H9 (cell line): Measurements from ENCODE around the gene PTPRN2. TPM values are rescaled to one million over a fixed set of nuclear protein-coding genes. Genes with fewer than 3 reads are reported as not detected.

ENCODE experiments used
- DNase-seq: peaks from one replicate; pipeline ENCODE4 v3.0.0-alpha.2; 2017
- H2AFZ ChIP-seq: one replicate; pipeline ENCODE4 v1.6.1; 2013; ENCODE audit warnings: mild to moderate bottlenecking, low read length, control low read depth, moderate library complexity
- H2AK5ac ChIP-seq: 2 replicates; pipeline ENCODE4 v1.6.1; 2013; ENCODE audit warnings: low read length, control low read depth, mixed read lengths; ENCODE audit not compliant: insufficient read length
- H2BK120ac ChIP-seq: one replicate; pipeline ENCODE4 v1.6.1; 2013; ENCODE audit warnings: low read depth, mild to moderate bottlenecking, low read length, control low read depth, inconsistent platforms; ENCODE audit not compliant: poor library complexity, severe bottlenecking
- H2BK12ac ChIP-seq: 2 replicates; pipeline ENCODE4 v1.6.1; 2013; ENCODE audit warnings: low read length, control low read depth, mixed read lengths, low read depth; ENCODE audit not compliant: insufficient read length
- H2BK15ac ChIP-seq: 2 replicates; pipeline ENCODE4 v1.6.1; 2013; ENCODE audit warnings: low read depth, low read length, control low read depth
- H2BK20ac ChIP-seq: one replicate; pipeline ENCODE4 v1.6.1; 2013; ENCODE audit warnings: low read depth, mild to moderate bottlenecking, low read length, control low read depth, inconsistent platforms; ENCODE audit not compliant: poor library complexity, severe bottlenecking
- H2BK5ac ChIP-seq: 2 replicates; pipeline ENCODE4 v1.6.1; 2013; ENCODE audit warnings: low read length, control low read depth, mixed read lengths; ENCODE audit not compliant: insufficient read length
- H3K14ac ChIP-seq: 2 replicates; pipeline ENCODE4 v1.6.1; 2013; ENCODE audit warnings: low read length, control low read depth; ENCODE audit not compliant: insufficient read depth
- H3K18ac ChIP-seq: 2 replicates; pipeline ENCODE4 v1.6.1; 2013; ENCODE audit warnings: low read depth, mild to moderate bottlenecking, mixed read lengths, low read length, control low read depth; ENCODE audit not compliant: insufficient read length
- H3K23ac ChIP-seq: 2 replicates; pipeline ENCODE4 v1.6.1; 2013; ENCODE audit warnings: low read length, control low read depth, mixed read lengths, low read depth; ENCODE audit not compliant: insufficient read length
- H3K23me2 ChIP-seq: 2 replicates; pipeline ENCODE4 v1.6.1; 2013; ENCODE audit warnings: low read depth, mild to moderate bottlenecking, mixed read lengths, low read length, control low read depth; ENCODE audit not compliant: insufficient read length, poor library complexity, severe bottlenecking
- H3K27ac ChIP-seq: 2 replicates; pipeline ENCODE4 v1.5.1; 2013; ENCODE audit warnings: low read length, control low read depth, mixed read lengths, low read depth; ENCODE audit not compliant: insufficient read length
- H3K27me3 ChIP-seq: 2 replicates; pipeline ENCODE4 v1.6.1; 2013; ENCODE audit warnings: low read length, control low read depth, inconsistent platforms; ENCODE audit not compliant: insufficient read depth
- H3K4ac ChIP-seq: 2 replicates; pipeline ENCODE4 v1.6.1; 2013; ENCODE audit warnings: low read depth, mild to moderate bottlenecking, control low read depth, inconsistent platforms, low read length, moderate library complexity
- H3K4me1 ChIP-seq: 2 replicates; pipeline ENCODE4 v1.6.1; 2013; ENCODE audit warnings: low read length, control low read depth, inconsistent platforms; ENCODE audit not compliant: insufficient read depth
- H3K4me2 ChIP-seq: 2 replicates; pipeline ENCODE4 v1.6.1; 2013; ENCODE audit warnings: low read length, control low read depth, mixed read lengths; ENCODE audit not compliant: insufficient read length, insufficient read depth
- H3K56ac ChIP-seq: 2 replicates; pipeline ENCODE4 v1.6.1; 2013; ENCODE audit warnings: low read depth, mild to moderate bottlenecking, mixed read lengths, low read length, control low read depth; ENCODE audit not compliant: insufficient read length
- H3K79me1 ChIP-seq: 2 replicates; pipeline ENCODE4 v1.6.1; 2013; ENCODE audit warnings: low read depth, mild to moderate bottlenecking, moderate library complexity, low read length, control low read depth, inconsistent platforms; ENCODE audit not compliant: insufficient read depth, poor library complexity, severe bottlenecking
- H3K79me2 ChIP-seq: 2 replicates; pipeline ENCODE4 v1.6.1; 2013; ENCODE audit warnings: low read length, control low read depth, inconsistent platforms; ENCODE audit not compliant: insufficient read depth
- H3K9ac ChIP-seq: 2 replicates; pipeline ENCODE4 v1.6.1; 2013; ENCODE audit warnings: low read length, control low read depth, mixed read lengths; ENCODE audit not compliant: insufficient read length; ENCODE audit errors: extremely low read depth
- H3K9me3 ChIP-seq: one replicate; pipeline ENCODE4 v1.6.1; 2013; ENCODE audit warnings: low read depth, low read length, inconsistent platforms; ENCODE audit not compliant: control insufficient read depth
- H3T11ph ChIP-seq: one replicate; pipeline ENCODE4 v1.6.1; 2013; ENCODE audit warnings: mild to moderate bottlenecking, low read length, control low read depth, inconsistent platforms
- H4K20me1 ChIP-seq: one replicate; pipeline ENCODE4 v1.6.1; 2013; ENCODE audit not compliant: control insufficient read depth, insufficient read length, insufficient read depth
- H4K5ac ChIP-seq: 2 replicates; pipeline ENCODE4 v1.6.1; 2013; ENCODE audit warnings: low read depth, mild to moderate bottlenecking, mixed read lengths, low read length, control low read depth; ENCODE audit not compliant: insufficient read length
- H4K8ac ChIP-seq: replicated peaks from 2 replicates; pipeline ENCODE4 v1.6.1; 2013; ENCODE audit warnings: low read length, control low read depth, mixed read lengths, low read depth; ENCODE audit not compliant: insufficient read length
- H4K91ac ChIP-seq: 2 replicates; pipeline ENCODE4 v1.6.1; 2013; ENCODE audit warnings: low read depth, mild to moderate bottlenecking, moderate library complexity, mixed read lengths, low read length, control low read depth; ENCODE audit not compliant: insufficient read length
- H3K27ac Mint-ChIP-seq, 3 experiments: 2 replicates in 2 of 3; 3 replicates in 1 of 3; pipeline ENCODE4 v1.8.0; 2020 to 2021; ENCODE audit warnings: mixed read lengths in 3 of 3, mild to moderate bottlenecking in 1 of 3, moderate library complexity in 1 of 3
- H3K27me3 Mint-ChIP-seq: 2 replicates; pipeline ENCODE4 v1.8.0; 2021; ENCODE audit warnings: low read depth, mild to moderate bottlenecking, moderate library complexity, mixed read lengths
- H3K36me3 Mint-ChIP-seq, 3 experiments: 2 replicates in 2 of 3; 3 replicates in 1 of 3; pipeline ENCODE4 v1.8.0; 2020 to 2021; ENCODE audit warnings: low read depth in 3 of 3, mixed read lengths in 3 of 3; ENCODE audit not compliant: insufficient read depth in 1 of 3
- H3K4me1 Mint-ChIP-seq, 2 experiments: 2 replicates each; pipeline ENCODE4 v1.8.0; 2020; ENCODE audit warnings: mixed read lengths in 2 of 2
- H3K4me3 Mint-ChIP-seq, 2 experiments: 2 replicates in 1 of 2; 3 replicates in 1 of 2; pipeline ENCODE4 v1.8.0; 2020 to 2021; ENCODE audit warnings: mild to moderate bottlenecking in 2 of 2, mixed read lengths in 2 of 2, moderate library complexity in 1 of 2
- H3K9me3 Mint-ChIP-seq, 2 experiments: 2 replicates in 1 of 2; 3 replicates in 1 of 2; pipeline ENCODE4 v1.8.0; 2020; ENCODE audit warnings: mild to moderate bottlenecking in 2 of 2, mixed read lengths in 2 of 2, moderate library complexity in 1 of 2
- CTCF ChIP-seq: fragments of 200-600 bp; sonication (generic); conservative IDR thresholded peaks from 3 replicates; pipeline ENCODE4 v1.8.0; 2021; ENCODE audit warnings: antibody characterized with exemption, mild to moderate bottlenecking
- WGBS: extraction: QIAGEN DNeasy Blood & Tissue Kit; methylation state at CpG from one replicate; pipeline ENCODE4 v1.1.7; 2013; ENCODE audit warnings: missing lambda C conversion rate, low lambda C conversion rate, mixed read lengths; ENCODE audit not compliant: insufficient read length; ENCODE audit errors: extremely low coverage; 5-methylcytosine and 5-hydroxymethylcytosine counted together
- total RNA-seq: library from RNA; stranded (reverse); gene quantifications from 2 replicates; pipeline ENCODE4 v1.2.1, GENCODE V29; 2021

PTPRN2 gene
- total RNA-seq, 1 experiment from 2014 or later = 5.2 TPM

GRCh38 chr7:158237672-158238335, 349.8 kb downstream of the PTPRN2 start:
- Histone ChIP-seq H4K8ac (no peak overlapping the region), H2BK5ac (no peak overlapping the region), H3K4me2 (no peak overlapping the region), H4K20me1 (no peaks in the 10 kb centered on the region), H3K4ac (no peak overlapping the region), H3K9me3 (no peaks in the 10 kb centered on the region), H3K23ac (no peak overlapping the region), H3K9ac (no peak overlapping the region), H3K27me3 (no peaks in the 10 kb centered on the region), H3K23me2 (no peaks in the 10 kb centered on the region), H3K18ac (no peak overlapping the region), H3T11ph (no peak overlapping the region), H3K14ac (no peak overlapping the region; the same call in 1 of the 2 replicates), H2AFZ (no peak overlapping the region), H2AK5ac (no peak overlapping the region), H3K56ac (no peak overlapping the region), H3K4me1 (no peaks in the 10 kb centered on the region), H3K79me2 (no peaks in the 10 kb centered on the region), H3K79me1 (no peaks in the 10 kb centered on the region), H4K91ac (no peak overlapping the region), H4K5ac (no peak overlapping the region), H2BK12ac (no peak overlapping the region), H3K27ac (no peak overlapping the region), H2BK15ac (no peak overlapping the region), H2BK120ac (no peak overlapping the region), H2BK20ac (no peak overlapping the region)
- Mint-ChIP-seq H3K4me1 (peaks cover 4 to 5% of the 10 kb centered on the region in 2 experiments; a peak in 2 of 4 replicates), H3K4me3 (no peak overlapping the region), H3K27ac (no peak overlapping the region; a peak in 2 of 7 replicates), H3K36me3 (peaks cover 0 to 2% (median 0%) of the 10 kb centered on the region in 3 experiments; a peak in 2 of 7 replicates), H3K27me3 (no peaks in the 10 kb centered on the region), H3K9me3 (peaks cover 2 to 5% of the 10 kb centered on the region in 2 experiments; a peak in 4 of 5 replicates)
- no peak for TF ChIP-seq CTCF
- DNase-seq = no peak
- no CpG with 5 or more reads among the region's 29 CpGs for WGBS
